K562 (cell line): ENCODE measurements around the gene MINDY3. TPM values are rescaled to one million over a fixed set of nuclear protein-coding genes. Genes with fewer than 3 reads are reported as not detected.
"Not testable (repeated sequence)": the region's sequence is repeated elsewhere in the genome, so short reads cannot be mapped to it uniquely, and the experiment has no call there.

Source experiments
- ATAC-seq: fragments of 200-7000 bp; cut with Tn5 transposase; 3 replicates; pipeline ENCODE4 v1.9.1; 2020; ENCODE audit warnings: moderate library complexity
- BruUV-seq: library from RNA; stranded (reverse); fragments of 400-500 nt; replicated peaks from 2 replicates; lab custom pipeline; 2021; lab: Mats Ljungman, UMichigan
- CTCF ChIA-PET: fragments of 300-600 bp; formaldehyde crosslinking; extraction: SDS; loops from one replicate; lab custom pipeline; 2021; ENCODE audit warnings: low intra/inter-chr PET ratio; lab: Yijun Ruan, JAX
- POLR2A ChIA-PET: fragments of 300-600, 350-650 bp; sonication (Branson Sonifier 250); formaldehyde crosslinking; extraction: SDS; loops from one replicate; lab custom pipeline; 2021; ENCODE audit warnings: antibody characterized with exemption, inconsistent platforms; lab: Yijun Ruan, JAX
- DNase-seq, 4 experiments: peaks; one replicate each; pipeline versions ENCODE4 v3.0.0 to v3.0.0-alpha.2; 2011 to 2018; ENCODE audit warnings: low spot score in 3 of 4, mixed read lengths in 3 of 4; ENCODE audit errors: extremely low read depth in 1 of 4
- FAIRE-seq: peaks from 2 replicates; lab custom pipeline; 2011; peaks lifted over from hg19 to GRCh38; lab: Jason Lieb, UNC
- H2AFZ ChIP-seq: 2 replicates; pipeline ENCODE4 v1.6.0; 2011; ENCODE audit warnings: low read depth, low read length, control low read depth, inconsistent platforms
- H3K27ac ChIP-seq: fragments of 200-600 bp; 3 replicates; pipeline ENCODE4 v1.8.0; 2011; ENCODE audit warnings: low read depth, mild to moderate bottlenecking, control low read depth, inconsistent platforms, low read length, moderate library complexity, mixed read lengths; ENCODE audit errors: extremely low read depth
- H3K27me3 ChIP-seq, 2 experiments: fragments of 300-600 bp in 1 of 2; 2 replicates in 1 of 2; 3 replicates in 1 of 2; pipeline versions ENCODE4 v1.6.0 to v1.8.0; 2011; ENCODE audit warnings: inconsistent platforms in 2 of 2, low read length in 2 of 2, mild to moderate bottlenecking in 1 of 2, mixed read lengths in 1 of 2, moderate library complexity in 1 of 2; ENCODE audit not compliant: control insufficient read depth in 2 of 2, insufficient read depth in 2 of 2
- H3K36me3 ChIP-seq: fragments of 300-600 bp; 3 replicates; pipeline ENCODE4 v1.8.0; 2011; ENCODE audit warnings: mild to moderate bottlenecking, low read length, inconsistent platforms; ENCODE audit not compliant: control insufficient read depth, insufficient read depth
- H3K4me1 ChIP-seq, 2 experiments: fragments of 200-600 bp in 1 of 2; replicated peaks in 1 of 2; 2 replicates in 1 of 2; 3 replicates in 1 of 2; pipeline versions ENCODE4 v1.5.1 to v1.8.0; 2011; ENCODE audit warnings: inconsistent platforms in 2 of 2, low read length in 2 of 2, mild to moderate bottlenecking in 1 of 2, mixed read lengths in 1 of 2, moderate library complexity in 1 of 2; ENCODE audit not compliant: control insufficient read depth in 2 of 2, insufficient read depth in 2 of 2
- H3K4me2 ChIP-seq: 2 replicates; pipeline ENCODE4 v1.6.1; 2011; ENCODE audit warnings: low read length, control low read depth, inconsistent platforms, mixed read lengths; ENCODE audit not compliant: insufficient read depth
- H3K4me3 ChIP-seq: fragments of 200-600 bp; sonication (generic), shearing (Covaris generic); 2 replicates; pipeline ENCODE4 v1.5.1; 2016; ENCODE audit warnings: control low read depth, inconsistent platforms
- H3K79me2 ChIP-seq: fragments of 200-600 bp; 3 replicates; pipeline ENCODE4 v1.8.0; 2011; ENCODE audit warnings: low read length, inconsistent platforms; ENCODE audit not compliant: control insufficient read depth, insufficient read depth
- H3K9ac ChIP-seq, 2 experiments: 2 replicates each; pipeline versions ENCODE4 v1.6.0 to v1.6.1; 2011; ENCODE audit warnings: low read depth in 2 of 2, low read length in 2 of 2, control low read depth in 1 of 2, inconsistent platforms in 1 of 2, mild to moderate bottlenecking in 1 of 2, mixed read lengths in 1 of 2; ENCODE audit not compliant: insufficient read depth in 1 of 2
- H3K9me1 ChIP-seq: one replicate; pipeline ENCODE4 v1.6.0; 2011; ENCODE audit warnings: inconsistent platforms, mild to moderate bottlenecking, low read length, moderate library complexity; ENCODE audit not compliant: control insufficient read depth, insufficient read depth
- H3K9me3 ChIP-seq: replicated peaks from 2 replicates; pipeline ENCODE4 v1.5.1; 2011; ENCODE audit warnings: low read depth, low read length, inconsistent platforms; ENCODE audit not compliant: control insufficient read depth, insufficient read depth
- H4K20me1 ChIP-seq: replicated peaks from 2 replicates; pipeline ENCODE4 v1.6.1; 2011; ENCODE audit warnings: low read length, inconsistent platforms, mixed read lengths; ENCODE audit not compliant: control insufficient read depth, insufficient read depth
- CXXC5 ChIP-seq: fragments of 250-450 bp; sonication (Bioruptor Pico); IDR thresholded peaks from 2 replicates; pipeline ENCODE4 v1.8.0; 2022; ENCODE audit warnings: inconsistent platforms, mild to moderate bottlenecking, moderate library complexity
- GABPB1 ChIP-seq: sonication (generic); formaldehyde crosslinking; IDR thresholded peaks from 2 replicates; pipeline ENCODE4 v1.8.0; 2022; ENCODE audit warnings: mild to moderate bottlenecking, missing genetic modification reagents
- HSF4 ChIP-seq: fragments of 250-450 bp; sonication (Bioruptor Pico); IDR thresholded peaks from 2 replicates; pipeline ENCODE4 v2.1.2; 2022; ENCODE audit warnings: mild to moderate bottlenecking, moderate library complexity, borderline replicate concordance
- TFAP4 ChIP-seq: sonication (generic); formaldehyde crosslinking; IDR thresholded peaks from 2 replicates; pipeline ENCODE4 v1.8.0; 2022; ENCODE audit warnings: missing genetic modification reagents, mild to moderate bottlenecking, moderate library complexity, borderline replicate concordance
- ZNF146 ChIP-seq: IDR thresholded peaks from one replicate; pipeline ENCODE4 v1.6.1; 2018; ENCODE audit warnings: missing compliant biosample characterization; ENCODE audit not compliant: unreplicated experiment
- WGBS: fragments of 100-300 bp; shearing (Covaris generic); methylation state at CpG from one replicate; pipeline ENCODE4 v1.1.6; 2016; ENCODE audit warnings: low coverage, mixed read lengths; ENCODE audit not compliant: insufficient coverage; ENCODE audit errors: missing lambda C conversion rate; 5-methylcytosine and 5-hydroxymethylcytosine counted together
- in situ Hi-C: fragments of 300-500 bp; cut with MboI; formaldehyde crosslinking; loops from 4 replicates; pipeline ENCODE4 v1.15.0; 2018; ENCODE audit warnings: inconsistent platforms, mixed read lengths
- intact Hi-C: fragments of 100-400 bp; cut with micrococcal nuclease; formaldehyde crosslinking; loops from 2 replicates; pipeline ENCODE4 v1.14.2; 2022
- polyA plus RNA-seq, 8 experiments: library from polyadenylated mRNA; depleted of rRNA in 4 of 8; stranded (reverse) in 5 of 8; unstranded in 3 of 8; fragments of >200 nt; fragmentation: Nextera tagmentation in 2 of 8; fragmentation: Illumina TruSeq in 1 of 8; extraction: Ambion mirVana in 2 of 8; extraction: Trizol in 1 of 8; gene quantifications; 2 replicates each; pipeline versions ENCODE4 v1.2.1 to v1.2.3, GENCODE V29; 2011 to 2014; ENCODE audit warnings: inconsistent platforms in 1 of 8, missing spikeins in 1 of 8
- total RNA-seq, 7 experiments: library from RNA; depleted of rRNA in 6 of 7; stranded (reverse); fragments of >200 nt in 6 of 7; fragmentation: Illumina TruSeq in 2 of 7; extraction: Trizol in 2 of 7; gene quantifications; 2 replicates each; pipeline versions ENCODE4 v1.2.1 to v1.2.3, GENCODE V29; 2011 to 2021; ENCODE audit warnings: low replicate concordance in 1 of 7
- TF ChIP-seq, protein P1 (sequence below): fragments of 450-650 bp; conservative IDR thresholded peaks from 2 replicates; pipeline ENCODE4 v1.6.1; 2016; ENCODE audit warnings: missing genetic modification characterization, low read depth, mild to moderate bottlenecking, missing compliant biosample characterization, moderate library complexity

MINDY3 gene
- total and polyA plus RNA-seq, 9 of the 15 experiments (the other 6 are each of a cell fraction or from before 2014, with no cell fraction given), result 14.0 to 35.9 (median 23.6) TPM

DNA sequence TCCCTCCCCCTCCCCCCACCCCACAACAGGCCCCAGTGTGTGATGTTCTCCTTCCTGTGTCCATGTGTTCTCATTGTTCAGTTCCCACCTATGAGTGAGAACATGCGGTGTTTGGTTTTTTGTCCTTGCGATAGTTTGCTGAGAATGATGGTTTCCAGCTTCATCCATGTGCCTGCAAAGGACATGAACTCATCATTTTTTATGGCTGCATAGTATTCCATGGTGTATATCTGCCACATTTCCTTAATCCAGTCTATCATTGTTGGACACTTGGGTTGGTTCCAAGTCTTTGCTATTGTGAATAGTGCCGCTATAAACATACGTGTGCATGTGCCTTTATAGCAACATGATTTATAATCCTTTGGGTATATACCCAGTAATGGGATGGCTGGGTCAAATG lies 99.1 kb downstream of the MINDY3 start:
- not testable (repeated sequence) for H3K27ac ChIP-seq, H2AFZ ChIP-seq, H3K27me3 ChIP-seq, H3K36me3 ChIP-seq, H3K4me3 ChIP-seq, H3K9me1 ChIP-seq
- TF ChIP-seq ZNF146 (CRISPR knock-in tag), result peak; percentile 13
- TF ChIP-seq, all 486 proteins: peak for 1; not testable (repeated sequence) for 485
- intact Hi-C loops, in situ Hi-C loops, POLR2A ChIA-PET, H4K20me1 ChIP-seq, DNase-seq, CTCF ChIA-PET, BruUV-seq, H3K9ac ChIP-seq, H3K4me2 ChIP-seq, H3K9me3 ChIP-seq, FAIRE-seq, H3K4me1 ChIP-seq, ATAC-seq, H3K79me2 ChIP-seq: not testable (repeated sequence)
- 50% methylated on average over 2 of the region's 4 CpGs for WGBS

DNA sequence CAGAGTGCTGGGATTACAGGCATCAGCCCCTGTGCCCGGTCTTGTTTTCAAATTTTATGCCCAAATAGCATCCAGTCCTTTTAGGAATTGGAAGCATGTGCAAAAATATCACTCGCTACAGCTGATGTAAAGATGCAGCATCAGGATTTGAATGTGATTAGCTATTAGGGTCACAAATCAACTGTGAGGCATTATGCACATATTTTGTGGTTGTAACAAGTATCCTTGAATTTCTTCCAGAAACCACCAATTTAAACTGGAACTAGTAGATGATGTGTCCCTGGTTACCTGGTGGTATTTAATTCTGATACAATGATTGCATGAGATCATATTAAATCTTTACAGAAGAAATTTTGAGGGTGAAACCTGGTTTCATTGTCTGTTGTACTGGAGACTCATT lies 99.6 kb downstream of the MINDY3 start:
- ChIA-PET CTCF (no interaction called here), POLR2A (no interaction called here)
- no peaks in the 10 kb centered on the region for H3K36me3 ChIP-seq
- intact Hi-C loops, result no loop called here
- H3K4me2 ChIP-seq, result no peak overlapping the region
- no peak overlapping the region for H2AFZ ChIP-seq
- DNase-seq (no peak), FAIRE-seq (no peak), ATAC-seq (no peak)
- TF ChIP-seq GABPB1 (no peak), HSF4 (CRISPR knock-in tag) (no peak), TFAP4 (CRISPR knock-in tag) (no peak), CXXC5 (no peak)
- TF ChIP-seq, protein P1, sequence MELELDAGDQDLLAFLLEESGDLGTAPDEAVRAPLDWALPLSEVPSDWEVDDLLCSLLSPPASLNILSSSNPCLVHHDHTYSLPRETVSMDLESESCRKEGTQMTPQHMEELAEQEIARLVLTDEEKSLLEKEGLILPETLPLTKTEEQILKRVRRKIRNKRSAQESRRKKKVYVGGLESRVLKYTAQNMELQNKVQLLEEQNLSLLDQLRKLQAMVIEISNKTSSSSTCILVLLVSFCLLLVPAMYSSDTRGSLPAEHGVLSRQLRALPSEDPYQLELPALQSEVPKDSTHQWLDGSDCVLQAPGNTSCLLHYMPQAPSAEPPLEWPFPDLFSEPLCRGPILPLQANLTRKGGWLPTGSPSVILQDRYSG, result no peak
- H3K9me3 ChIP-seq, result no peaks in the 10 kb centered on the region
- no peaks in the 10 kb centered on the region for H3K27me3 ChIP-seq
- peaks cover 0 to 2% of the 10 kb centered on the region in 2 experiments; a peak in 1 of 5 replicates for H3K4me1 ChIP-seq
- H3K9me1 ChIP-seq, result no peaks in the 10 kb centered on the region
- H3K4me3 ChIP-seq, result no peak overlapping the region
- H3K9ac ChIP-seq, result no peak overlapping the region
- H3K27ac ChIP-seq, result no peak overlapping the region
- WGBS, result 49% methylated on average over 2 of the region's 2 CpGs
- H4K20me1 ChIP-seq, result no peaks in the 10 kb centered on the region
- no peaks in the 10 kb centered on the region for H3K79me2 ChIP-seq
- in situ Hi-C loops, result no loop called here
- no TSS peak for BruUV-seq
